ACC112 (cell line): ENCODE data around the gene CACNA1B.

Experiments
- H2AFZ ChIP-seq: fragments of 200-600 bp; sonication (generic); one replicate; pipeline ENCODE4 v1.6.0; 2017; ENCODE audit warnings: antibody characterized with exemption, low read length; ENCODE audit not compliant: unreplicated experiment
- H3K27ac ChIP-seq: fragments of 200-600 bp; sonication (generic); 2 replicates; pipeline ENCODE4 v1.5.1; 2014; ENCODE audit warnings: low read depth, mild to moderate bottlenecking, antibody characterized with exemption, low read length, moderate library complexity
- H3K27me3 ChIP-seq: fragments of 200-600 bp; sonication (generic); 2 replicates; pipeline ENCODE4 v1.6.1; 2014; ENCODE audit warnings: mild to moderate bottlenecking, antibody characterized with exemption, low read length, moderate library complexity, mixed read lengths; ENCODE audit not compliant: insufficient read depth
- H3K36me3 ChIP-seq: fragments of 200-600 bp; sonication (generic); 2 replicates; pipeline ENCODE4 v1.6.1; 2016; ENCODE audit warnings: mild to moderate bottlenecking, antibody characterized with exemption, low read length, moderate library complexity, mixed read lengths; ENCODE audit not compliant: insufficient read depth
- H3K4me1 ChIP-seq: fragments of 200-600 bp; sonication (generic); one replicate; pipeline ENCODE4 v1.6.1; 2016; ENCODE audit warnings: low read length, mixed read lengths; ENCODE audit not compliant: insufficient read depth, unreplicated experiment, control insufficient read depth
- H3K4me3 ChIP-seq: fragments of 200-600 bp; sonication (generic); 2 replicates; pipeline ENCODE4 v1.5.1; 2014; ENCODE audit warnings: mild to moderate bottlenecking, low read depth, low read length
- H3K79me2 ChIP-seq: fragments of 200-600 bp; sonication (generic); one replicate; pipeline ENCODE4 v1.6.0; 2016; ENCODE audit warnings: low read length; ENCODE audit not compliant: control insufficient read depth, unreplicated experiment, insufficient read depth

The CACNA1B gene

DNA sequence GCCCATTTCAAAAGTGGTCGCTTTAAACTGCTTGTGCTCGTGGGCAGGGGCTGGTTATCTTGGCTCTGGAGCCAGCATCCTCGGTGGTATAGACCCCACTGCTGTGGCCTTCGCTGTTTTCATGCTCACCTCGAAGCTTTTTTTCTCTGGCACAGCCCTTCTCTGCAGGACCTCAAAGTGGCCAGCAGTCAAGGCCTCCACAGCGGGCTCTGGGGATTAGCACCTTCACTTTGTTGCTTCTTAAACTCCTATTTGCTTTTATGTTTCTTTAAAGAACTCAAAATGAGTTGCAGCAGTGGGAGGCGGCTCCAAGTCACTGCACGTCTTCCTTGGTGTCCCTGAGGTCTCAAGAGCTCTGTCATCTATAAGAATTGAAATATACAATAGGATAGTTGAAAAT is 165.1 kb downstream of the CACNA1B start:
- Histone ChIP-seq H3K36me3 (no peaks in the 10 kb centered on the region), H3K27me3 (no peaks in the 10 kb centered on the region), H3K4me1 (no peaks in the 10 kb centered on the region), H3K79me2 (no peaks in the 10 kb centered on the region), H3K27ac (no peak overlapping the region), H3K4me3 (no peak overlapping the region), H2AFZ (no peak overlapping the region)

GRCh38 chr9:138043061-138043410 is 165.5 kb downstream of the CACNA1B start:
- H3K4me3 ChIP-seq = no peak overlapping the region
- H3K36me3 ChIP-seq = no peaks in the 10 kb centered on the region
- H3K27me3 ChIP-seq = no peaks in the 10 kb centered on the region
- no peaks in the 10 kb centered on the region for H3K79me2 ChIP-seq
- no peak overlapping the region for H3K27ac ChIP-seq
- no peak overlapping the region for H2AFZ ChIP-seq
- no peaks in the 10 kb centered on the region for H3K4me1 ChIP-seq

DNA sequence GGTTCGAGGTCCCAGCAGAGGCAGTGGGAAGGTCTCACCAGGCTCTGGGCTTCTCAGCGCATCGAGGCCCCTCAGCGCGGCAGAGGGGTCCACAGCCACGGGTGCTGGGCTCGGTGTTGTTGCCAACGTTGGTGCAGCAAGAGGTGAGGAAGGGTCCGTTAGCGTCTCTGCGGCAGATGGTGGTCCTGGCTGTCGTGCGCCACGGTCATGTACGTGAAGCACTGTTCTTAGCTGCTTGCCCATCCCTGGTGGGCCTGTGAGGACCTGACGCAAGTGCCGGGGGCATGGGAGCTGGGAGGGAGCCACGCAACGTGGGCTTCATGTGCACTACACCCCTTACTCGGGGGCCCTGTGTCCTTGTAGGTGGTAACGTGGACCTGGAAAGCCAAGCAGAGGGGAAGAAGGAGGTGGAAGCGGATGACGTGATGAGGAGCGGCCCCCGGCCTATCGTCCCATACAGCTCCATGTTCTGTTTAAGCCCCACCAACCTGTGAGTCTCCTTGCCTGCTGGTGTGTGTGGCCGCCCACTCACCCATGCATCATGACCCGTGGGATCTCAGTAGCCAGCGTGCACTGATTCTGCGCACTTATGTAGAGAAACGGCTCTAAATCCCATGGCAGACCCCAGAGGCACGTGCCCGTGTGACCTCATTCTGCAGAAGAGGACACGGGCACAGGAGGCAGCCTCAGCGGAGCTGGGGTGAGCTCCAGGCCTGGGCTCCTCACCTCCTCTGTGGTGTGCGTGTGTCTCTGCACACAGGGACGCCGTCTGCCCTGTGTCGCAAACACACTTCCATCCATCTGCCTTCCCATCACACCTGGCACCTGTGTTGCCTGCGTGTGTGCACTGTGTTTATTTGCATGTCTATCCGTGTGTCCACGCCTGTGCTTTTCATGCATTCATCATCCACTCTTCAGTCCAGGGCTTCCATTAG is 166.1 kb downstream of the CACNA1B start:
- Histone ChIP-seq H3K4me3 (no peak overlapping the region), H3K79me2 (no peaks in the 10 kb centered on the region), H3K27me3 (no peaks in the 10 kb centered on the region), H2AFZ (no peak overlapping the region), H3K4me1 (no peaks in the 10 kb centered on the region), H3K27ac (no peak overlapping the region), H3K36me3 (no peaks in the 10 kb centered on the region)

DNA sequence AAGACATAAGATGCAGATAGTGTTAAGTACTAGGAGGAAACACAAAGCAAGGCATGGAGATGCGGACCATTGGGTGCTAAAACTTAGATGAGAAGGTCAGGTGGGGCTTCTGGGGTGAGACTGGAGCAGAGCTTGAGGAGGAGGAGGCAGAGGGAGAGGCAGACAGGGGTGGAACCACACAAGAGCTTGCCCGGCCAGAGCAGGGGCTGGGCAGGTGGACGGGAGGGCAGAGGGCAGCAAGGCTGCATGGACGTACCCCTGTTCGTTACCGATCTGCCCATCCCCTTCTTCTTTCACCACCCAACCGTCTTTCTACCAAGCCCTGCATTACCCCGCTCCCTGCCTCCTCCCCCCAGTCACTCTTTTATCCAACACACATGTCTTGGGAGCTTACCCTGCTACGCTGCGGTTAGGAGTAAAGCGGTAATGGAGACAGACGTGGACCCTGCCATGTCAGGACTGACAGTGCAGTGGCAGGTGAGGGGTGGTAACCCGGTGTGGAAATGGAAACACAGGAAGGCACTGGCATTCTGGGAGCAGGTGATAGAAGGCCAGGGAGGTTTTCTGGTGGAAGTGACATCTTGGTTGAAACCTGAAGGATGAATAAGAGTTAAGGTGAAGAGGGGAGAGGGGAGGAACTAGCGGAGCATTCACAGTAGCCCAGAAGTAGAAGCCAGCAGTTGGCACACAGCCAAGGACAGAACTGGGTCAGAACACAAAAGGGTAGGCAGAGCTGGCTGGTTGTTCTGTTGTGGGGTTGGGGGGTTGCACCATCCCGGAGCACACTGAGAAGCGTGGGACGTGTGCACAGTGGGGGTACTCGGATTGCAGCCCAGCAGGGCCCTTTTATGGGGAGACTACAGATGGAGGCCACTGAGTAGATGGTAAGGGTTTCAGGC is 167.2 kb downstream of the CACNA1B start:
- no peaks in the 10 kb centered on the region for H3K4me1 ChIP-seq
- H3K79me2 ChIP-seq = no peaks in the 10 kb centered on the region
- H3K4me3 ChIP-seq = no peak overlapping the region
- no peaks in the 10 kb centered on the region for H3K27me3 ChIP-seq
- H3K27ac ChIP-seq = no peak overlapping the region
- H2AFZ ChIP-seq = no peak overlapping the region
- H3K36me3 ChIP-seq = no peaks in the 10 kb centered on the region

- no peaks in the 10 kb centered on the region for H3K79me2 ChIP-seq
- no peak overlapping the region for H2AFZ ChIP-seq
- no peaks in the 10 kb centered on the region for H3K4me1 ChIP-seq
- no peaks in the 10 kb centered on the region for H3K27me3 ChIP-seq
- H3K36me3 ChIP-seq = no peaks in the 10 kb centered on the region
- H3K27ac ChIP-seq = no peak overlapping the region
- H3K4me3 ChIP-seq = no peak overlapping the region
These were observed 168.2 kb downstream of the CACNA1B start for GRCh38 chr9:138045541-138046490.

- no peaks in the 10 kb centered on the region for H3K4me1 ChIP-seq
- H3K4me3 ChIP-seq = no peak overlapping the region
- H3K79me2 ChIP-seq = no peaks in the 10 kb centered on the region
- no peaks in the 10 kb centered on the region for H3K36me3 ChIP-seq
- H3K27me3 ChIP-seq = no peaks in the 10 kb centered on the region
- H3K27ac ChIP-seq = no peak overlapping the region
- H2AFZ ChIP-seq = no peak overlapping the region
These were observed 169.2 kb downstream of the CACNA1B start for GRCh38 chr9:138046641-138047301.

DNA sequence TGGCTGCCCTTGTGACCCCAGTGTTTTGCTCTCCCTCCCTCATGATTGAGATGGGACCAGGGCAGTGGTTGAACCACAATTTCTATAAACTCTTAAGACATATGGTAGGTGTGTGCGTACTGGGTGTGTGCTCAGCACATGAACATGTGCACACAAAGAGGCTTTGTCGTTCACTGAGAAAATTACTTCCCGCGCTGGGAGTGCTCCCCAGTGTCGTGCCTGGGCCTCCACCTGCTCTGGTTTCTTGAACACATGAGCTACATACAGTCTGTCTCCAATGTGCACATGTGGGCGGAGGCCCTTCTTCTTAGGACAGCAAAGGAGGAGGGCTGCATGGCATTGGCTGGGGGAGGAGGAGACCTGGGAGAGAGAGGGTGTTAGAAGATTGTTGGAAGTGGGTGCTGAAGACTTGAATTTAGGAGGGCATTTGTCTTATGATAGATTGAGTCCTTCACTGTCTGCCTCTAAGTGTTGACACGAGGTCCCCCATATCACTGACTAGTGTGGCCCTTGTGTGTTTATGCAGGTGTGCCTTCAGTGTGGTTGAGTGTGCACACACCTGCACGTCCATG is 170.0 kb downstream of the CACNA1B start:
- Histone ChIP-seq H2AFZ (no peak overlapping the region), H3K4me1 (no peaks in the 10 kb centered on the region), H3K4me3 (no peak overlapping the region), H3K36me3 (no peaks in the 10 kb centered on the region), H3K27me3 (no peaks in the 10 kb centered on the region), H3K27ac (no peak overlapping the region), H3K79me2 (no peaks in the 10 kb centered on the region)

GRCh38 chr9:138048184-138048583 is 170.6 kb downstream of the CACNA1B start:
- H3K4me3 ChIP-seq = no peak overlapping the region
- no peak overlapping the region for H2AFZ ChIP-seq
- H3K27ac ChIP-seq = no peak overlapping the region
- no peaks in the 10 kb centered on the region for H3K27me3 ChIP-seq
- H3K79me2 ChIP-seq = no peaks in the 10 kb centered on the region
- no peaks in the 10 kb centered on the region for H3K4me1 ChIP-seq
- no peaks in the 10 kb centered on the region for H3K36me3 ChIP-seq

- H3K36me3 ChIP-seq = no peaks in the 10 kb centered on the region
- no peaks in the 10 kb centered on the region for H3K27me3 ChIP-seq
These were observed 171.7 kb downstream of the CACNA1B start for GRCh38 chr9:138049085-138049778.

More at GRCh38 chr9:138049085-138049778, 171.7 kb downstream of the CACNA1B start:
- H3K79me2 ChIP-seq = no peaks in the 10 kb centered on the region
- H3K27ac ChIP-seq = no peak overlapping the region
- H2AFZ ChIP-seq = no peak overlapping the region
- H3K4me1 ChIP-seq = no peaks in the 10 kb centered on the region
- no peak overlapping the region for H3K4me3 ChIP-seq
